Measurements from ENCODE around the gene COL4A2. TPM values are rescaled to one million over a fixed set of nuclear protein-coding genes. Genes with fewer than 3 reads are reported as not detected.
A peak's percentile ranks its signal among the peaks of the same experiment; 100 is the strongest.

The COL4A2 gene
- total RNA-seq, 1 donor from 2014 or later, result 1,414 TPM

DNA sequence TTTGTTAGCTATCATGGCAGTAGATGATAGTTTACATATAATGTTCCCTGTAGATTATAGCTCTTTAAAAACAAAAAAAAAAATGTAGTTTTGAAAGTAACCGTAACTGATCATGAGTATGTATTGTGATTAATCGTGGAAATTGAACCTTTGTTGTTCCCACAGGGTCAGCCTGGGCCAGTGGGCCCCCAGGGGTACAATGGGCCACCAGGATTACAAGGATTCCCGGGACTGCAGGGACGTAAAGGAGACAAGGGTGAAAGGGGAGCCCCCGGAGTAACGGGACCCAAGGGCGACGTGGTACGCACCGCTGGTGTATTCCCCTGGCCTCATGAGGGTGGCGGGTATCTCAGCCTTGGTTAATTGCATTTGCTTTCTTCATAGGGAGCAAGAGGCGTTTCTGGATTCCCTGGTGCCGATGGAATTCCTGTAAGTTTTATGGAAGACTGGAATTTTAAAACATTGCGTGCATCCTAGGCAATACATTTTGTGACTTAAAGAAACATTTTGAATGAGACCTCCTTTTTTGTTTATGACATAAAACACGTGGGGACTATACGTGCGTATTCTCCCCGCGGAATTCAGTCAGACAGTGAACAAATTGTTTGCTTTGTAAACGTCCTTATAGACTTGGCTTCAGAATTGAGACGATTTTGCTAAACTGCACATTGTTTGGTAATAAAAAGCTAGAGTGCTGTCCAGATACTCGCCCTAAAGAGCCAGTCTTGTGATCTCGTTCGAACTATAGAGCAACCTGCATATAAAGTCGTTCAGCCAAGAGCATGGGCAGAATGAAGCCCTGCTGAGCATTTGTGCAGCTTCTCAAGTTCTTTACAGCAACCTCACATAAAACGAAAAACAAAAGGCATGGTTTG lies 117.7 kb downstream of the COL4A2 start:
- Mint-ChIP-seq H3K4me1 (ENCODE audit: low read depth, unreplicated experiment) (peaks cover 42% of the 10 kb centered on the region), H3K9me3 (ENCODE audit: unreplicated experiment) (no peaks in the 10 kb centered on the region), H3K27ac (ENCODE audit: unreplicated experiment) (no peak overlapping the region), H3K36me3 (ENCODE audit: low read depth, unreplicated experiment) (peaks cover 53% of the 10 kb centered on the region), H3K4me3 (ENCODE audit: unreplicated experiment) (no peak overlapping the region), H3K27me3 (ENCODE audit: low read depth, unreplicated experiment) (no peaks in the 10 kb centered on the region)
- Histone ChIP-seq H3K36me3 (ENCODE audit: insufficient read depth, low read length) (peaks cover 40% of the 10 kb centered on the region), H3K79me2 (ENCODE audit: insufficient read depth, low read length) (peaks cover 6% of the 10 kb centered on the region), H2AFZ (ENCODE audit: low read depth, low read length) (no peak overlapping the region), H3K4me2 (ENCODE audit: low read length) (no peak overlapping the region), H3K9me3 (ENCODE audit: insufficient read depth, low read depth, low read length) (no peaks in the 10 kb centered on the region), H4K20me1 (ENCODE audit: insufficient read depth, low read length) (peaks cover 10% of the 10 kb centered on the region), H3K4me1 (ENCODE audit: insufficient read depth, low read length) (peaks cover 41% of the 10 kb centered on the region), H3K9ac (ENCODE audit: low read length) (peak overlapping the region; percentile 30), H3K27me3 (ENCODE audit: insufficient read depth, low read length) (no peaks in the 10 kb centered on the region), H3K4me3 (ENCODE audit: insufficient read depth, low read depth, low read length) (no peak overlapping the region), H3K27ac (ENCODE audit: low read depth, low read length) (peak overlapping the region; percentile 33)
- DNase-seq (ENCODE audit: low read depth) (no peak), FAIRE-seq (peak; percentile 54)
- TF ChIP-seq, protein P1, sequence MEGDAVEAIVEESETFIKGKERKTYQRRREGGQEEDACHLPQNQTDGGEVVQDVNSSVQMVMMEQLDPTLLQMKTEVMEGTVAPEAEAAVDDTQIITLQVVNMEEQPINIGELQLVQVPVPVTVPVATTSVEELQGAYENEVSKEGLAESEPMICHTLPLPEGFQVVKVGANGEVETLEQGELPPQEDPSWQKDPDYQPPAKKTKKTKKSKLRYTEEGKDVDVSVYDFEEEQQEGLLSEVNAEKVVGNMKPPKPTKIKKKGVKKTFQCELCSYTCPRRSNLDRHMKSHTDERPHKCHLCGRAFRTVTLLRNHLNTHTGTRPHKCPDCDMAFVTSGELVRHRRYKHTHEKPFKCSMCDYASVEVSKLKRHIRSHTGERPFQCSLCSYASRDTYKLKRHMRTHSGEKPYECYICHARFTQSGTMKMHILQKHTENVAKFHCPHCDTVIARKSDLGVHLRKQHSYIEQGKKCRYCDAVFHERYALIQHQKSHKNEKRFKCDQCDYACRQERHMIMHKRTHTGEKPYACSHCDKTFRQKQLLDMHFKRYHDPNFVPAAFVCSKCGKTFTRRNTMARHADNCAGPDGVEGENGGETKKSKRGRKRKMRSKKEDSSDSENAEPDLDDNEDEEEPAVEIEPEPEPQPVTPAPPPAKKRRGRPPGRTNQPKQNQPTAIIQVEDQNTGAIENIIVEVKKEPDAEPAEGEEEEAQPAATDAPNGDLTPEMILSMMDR (IDR thresholded peaks at IDR 0.05; ENCODE audit: insufficient read depth, low read depth, low read length), result no peak
- no peak for TF ChIP-seq EZH2 (IDR thresholded peaks at IDR 0.05; ENCODE audit: insufficient read depth, low read length)

DNA sequence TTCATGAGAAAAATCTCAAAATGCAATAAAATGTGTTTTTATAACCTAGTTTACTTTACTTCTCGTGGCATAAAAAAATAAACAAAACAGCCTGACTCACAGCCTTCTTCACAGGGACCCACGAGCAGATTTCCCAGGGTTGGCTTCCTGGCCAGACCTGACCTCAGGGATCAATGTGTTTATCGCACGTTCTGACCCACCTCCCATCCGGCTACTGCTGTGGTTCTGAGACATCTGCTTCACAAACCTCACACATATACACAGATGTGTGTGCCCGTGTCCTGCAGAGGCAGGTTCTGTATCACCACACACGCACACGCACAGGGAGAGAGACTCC lies 118.3 kb downstream of the COL4A2 start:
- peak overlapping the region; percentile 33 for H3K27ac ChIP-seq (ENCODE audit: low read depth, low read length)
- peaks cover 42% of the 10 kb centered on the region for H3K36me3 ChIP-seq (ENCODE audit: insufficient read depth, low read length)
- peak overlapping the region; percentile 30 for H3K9ac ChIP-seq (ENCODE audit: low read length)
- H3K9me3 ChIP-seq (ENCODE audit: insufficient read depth, low read depth, low read length), result no peaks in the 10 kb centered on the region
- TF ChIP-seq EZH2 (IDR thresholded peaks at IDR 0.05; ENCODE audit: insufficient read depth, low read length), result no peak
- TF ChIP-seq, protein P1 (IDR thresholded peaks at IDR 0.05; ENCODE audit: insufficient read depth, low read depth, low read length), result no peak
- H3K27me3 ChIP-seq (ENCODE audit: insufficient read depth, low read length), result no peaks in the 10 kb centered on the region
- H3K36me3 Mint-ChIP-seq (ENCODE audit: low read depth, unreplicated experiment), result peaks cover 52% of the 10 kb centered on the region
- H3K4me3 Mint-ChIP-seq (ENCODE audit: unreplicated experiment), result no peak overlapping the region
- H3K79me2 ChIP-seq (ENCODE audit: insufficient read depth, low read length), result peaks cover 6% of the 10 kb centered on the region
- no peak overlapping the region for H3K27ac Mint-ChIP-seq (ENCODE audit: unreplicated experiment)
- peaks cover 10% of the 10 kb centered on the region for H4K20me1 ChIP-seq (ENCODE audit: insufficient read depth, low read length)
- H3K4me2 ChIP-seq (ENCODE audit: low read length), result no peak overlapping the region
- no peak overlapping the region for H3K4me3 ChIP-seq (ENCODE audit: insufficient read depth, low read depth, low read length)
- DNase-seq (ENCODE audit: low read depth) (no peak), FAIRE-seq (no peak)
- no peaks in the 10 kb centered on the region for H3K27me3 Mint-ChIP-seq (ENCODE audit: low read depth, unreplicated experiment)
- H3K4me1 Mint-ChIP-seq (ENCODE audit: low read depth, unreplicated experiment), result peaks cover 37% of the 10 kb centered on the region
- H3K9me3 Mint-ChIP-seq (ENCODE audit: unreplicated experiment), result no peaks in the 10 kb centered on the region
- no peak overlapping the region for H2AFZ ChIP-seq (ENCODE audit: low read depth, low read length)
- H3K4me1 ChIP-seq (ENCODE audit: insufficient read depth, low read length), result peaks cover 38% of the 10 kb centered on the region

DNA sequence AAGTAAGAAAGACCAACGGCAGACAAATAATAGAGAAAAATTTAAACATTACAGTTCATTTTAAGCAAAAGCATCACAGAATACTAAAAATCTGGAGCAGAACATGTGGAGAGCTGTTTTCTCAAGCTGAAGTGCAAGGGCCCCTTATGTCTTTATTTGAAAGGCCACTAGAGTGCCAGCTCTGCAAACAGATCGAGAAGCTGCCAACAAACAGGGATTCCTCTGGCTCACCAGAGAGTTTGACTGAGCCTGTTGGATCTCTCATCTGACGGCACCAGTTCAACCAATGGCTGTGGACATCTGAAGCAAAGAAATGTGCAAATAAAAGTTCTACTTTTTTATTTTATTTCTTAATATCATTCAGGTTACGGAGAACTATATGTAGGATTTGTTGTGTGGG lies 119.7 kb downstream of the COL4A2 start:
- no peak overlapping the region for H3K4me3 ChIP-seq (ENCODE audit: insufficient read depth, low read depth, low read length)

More for the DNA sequence above, 119.7 kb downstream of the COL4A2 start:
- no peaks in the 10 kb centered on the region for H3K27me3 Mint-ChIP-seq (ENCODE audit: low read depth, unreplicated experiment)
- FAIRE-seq, result no peak
- peaks cover 23% of the 10 kb centered on the region for H3K4me1 Mint-ChIP-seq (ENCODE audit: low read depth, unreplicated experiment)
- Histone ChIP-seq H4K20me1 (ENCODE audit: insufficient read depth, low read length) (peaks cover 18% of the 10 kb centered on the region), H3K9ac (ENCODE audit: low read length) (no peak overlapping the region), H3K79me2 (ENCODE audit: insufficient read depth, low read length) (peaks cover 6% of the 10 kb centered on the region), H3K27me3 (ENCODE audit: insufficient read depth, low read length) (no peaks in the 10 kb centered on the region), H3K9me3 (ENCODE audit: insufficient read depth, low read depth, low read length) (no peaks in the 10 kb centered on the region), H3K27ac (ENCODE audit: low read depth, low read length) (no peak overlapping the region), H3K36me3 (ENCODE audit: insufficient read depth, low read length) (peaks cover 51% of the 10 kb centered on the region), H3K4me2 (ENCODE audit: low read length) (no peak overlapping the region), H2AFZ (ENCODE audit: low read depth, low read length) (no peak overlapping the region), H3K4me1 (ENCODE audit: insufficient read depth, low read length) (peaks cover 26% of the 10 kb centered on the region)
- peaks cover 54% of the 10 kb centered on the region for H3K36me3 Mint-ChIP-seq (ENCODE audit: low read depth, unreplicated experiment)
- no peak for DNase-seq (ENCODE audit: low read depth)
- H3K4me3 Mint-ChIP-seq (ENCODE audit: unreplicated experiment), result no peak overlapping the region
- no peaks in the 10 kb centered on the region for H3K9me3 Mint-ChIP-seq (ENCODE audit: unreplicated experiment)
- no peak for TF ChIP-seq EZH2 (IDR thresholded peaks at IDR 0.05; ENCODE audit: insufficient read depth, low read length)
- TF ChIP-seq, protein P1 (IDR thresholded peaks at IDR 0.05; ENCODE audit: insufficient read depth, low read depth, low read length), result no peak
- H3K27ac Mint-ChIP-seq (ENCODE audit: unreplicated experiment), result no peak overlapping the region

Data from astrocyte (in vitro differentiated cells and primary cell).